SKM-1 treated with dmso at 0.1 percent for 144 hours (cell line): ENCODE results near the gene VPS18.

Experiments
- DNase-seq: peaks from one replicate; lab custom pipeline; 2025; ENCODE audit not compliant: unreplicated experiment; lab: John Stamatoyannopoulos, UW

VPS18 gene

DNA sequence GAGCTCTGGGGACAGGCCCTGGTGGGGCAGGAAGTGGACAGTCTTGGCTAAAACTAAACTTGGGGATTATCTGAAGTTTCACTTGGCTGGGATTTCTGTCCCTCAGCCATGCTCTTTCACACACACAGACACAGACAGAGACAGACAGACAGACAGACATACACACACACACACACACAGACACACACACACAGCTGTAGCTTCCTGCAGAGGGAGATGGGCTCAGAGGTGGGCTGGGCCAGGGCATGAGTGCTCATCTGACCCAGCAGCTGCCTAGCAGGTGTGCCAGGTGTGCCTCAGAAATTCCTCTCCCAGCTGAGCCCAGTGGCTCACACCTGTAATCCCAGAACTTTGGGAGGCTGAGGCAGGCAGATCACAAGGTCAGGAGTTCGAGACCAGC, 23.5 kb upstream of the VPS18 start:
- no peak for DNase-seq

DNA sequence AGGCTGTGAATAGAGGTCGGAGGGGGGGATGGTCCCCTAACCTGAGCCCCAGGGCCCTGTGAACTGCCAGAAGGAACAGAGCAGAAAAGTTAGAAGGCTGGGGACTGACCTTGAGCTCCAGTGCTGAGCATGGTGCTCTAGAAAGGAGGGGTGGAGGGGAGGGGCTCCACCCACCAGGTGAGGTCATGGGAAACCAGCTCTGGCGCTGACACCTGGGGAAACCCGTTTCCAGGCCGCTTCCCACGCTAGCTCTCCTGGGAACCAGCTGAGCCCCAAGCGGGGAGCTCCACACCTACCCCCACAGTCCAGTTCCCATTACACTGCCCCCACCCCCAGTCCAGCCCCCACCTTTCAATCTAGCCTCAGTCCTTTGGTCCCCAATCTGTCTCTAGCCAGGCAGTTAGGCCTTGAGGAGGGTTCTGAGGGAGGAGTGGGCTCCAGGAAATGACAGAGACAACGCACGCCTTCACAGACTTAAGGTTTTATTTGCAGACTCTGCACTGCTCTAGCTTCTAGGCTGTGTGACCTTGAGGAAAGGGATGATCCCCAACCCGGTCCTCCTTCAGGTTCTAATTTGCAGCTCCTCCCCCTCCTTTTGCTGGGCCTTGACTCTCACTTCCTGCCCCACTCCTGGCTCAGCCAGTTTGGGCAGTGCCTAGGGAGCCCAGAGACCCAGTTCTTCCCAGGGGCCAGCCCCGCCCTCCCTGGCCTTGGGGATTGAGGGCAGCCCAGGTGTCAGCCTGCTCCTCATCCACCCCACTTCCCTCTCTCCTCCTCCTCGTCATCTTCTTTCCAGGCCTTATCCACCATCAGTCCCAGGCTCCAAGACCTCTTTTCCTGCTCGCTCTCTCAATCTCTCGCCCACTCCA, 22.3 kb upstream of the VPS18 start:
- DNase-seq, result no peak

- no peak for DNase-seq
These were observed 21.2 kb upstream of the VPS18 start for GRCh38 chr15:40872791-40873693.

DNA sequence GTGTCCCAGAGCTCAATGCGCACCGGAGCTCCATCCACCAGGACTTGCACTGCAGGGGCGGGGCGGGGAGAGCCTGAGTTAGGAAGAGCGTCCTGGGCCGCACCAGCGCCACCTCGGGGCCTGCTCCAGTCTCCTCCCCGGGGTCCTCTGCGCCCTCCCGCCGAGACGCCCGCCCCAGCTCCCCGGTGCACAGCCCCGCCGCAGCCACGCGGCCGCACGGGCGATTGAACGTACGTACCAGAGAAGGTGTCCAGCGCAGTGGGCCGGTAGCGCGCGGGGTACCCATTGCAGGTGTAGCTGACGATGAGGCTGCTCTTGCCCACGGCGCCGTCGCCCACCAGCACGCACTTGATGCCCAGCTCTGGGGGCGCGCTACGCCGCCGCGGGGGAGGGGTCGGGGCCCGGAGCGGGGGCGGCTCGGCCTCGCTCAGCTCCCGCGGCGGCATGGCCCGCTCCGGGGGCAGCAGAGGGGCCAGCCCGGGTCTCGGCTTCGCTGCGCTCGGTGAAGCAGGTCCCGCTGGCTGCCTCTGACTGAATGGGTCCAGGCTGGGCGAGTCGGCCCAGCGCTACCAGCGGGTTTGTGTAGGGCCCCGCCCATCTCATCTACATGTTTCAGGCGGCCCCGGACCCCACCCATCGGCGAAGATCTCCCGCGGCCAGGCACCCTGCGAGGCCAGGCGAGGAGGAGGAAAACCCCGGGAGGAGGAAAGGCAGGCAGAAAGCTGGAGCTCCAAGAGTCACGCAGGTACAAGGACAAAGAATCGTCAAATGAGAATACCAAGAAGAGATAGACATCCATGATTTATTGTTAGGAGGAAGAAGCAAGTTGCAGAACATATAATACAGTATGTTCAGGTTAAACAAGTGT, 20.3 kb upstream of the VPS18 start, which contains the start of gene RHOV:
Gene RHOV (minus strand): TSS at position 541 of the 868 bp plus-strand sequence. CDS start 95 bp downstream, at position 446.
- DNase-seq, result peak; percentile 68

GRCh38 chr15:40875991-40876730, 18.1 kb upstream of the VPS18 start:
- DNase-seq, result no peak

GRCh38 chr15:40877694-40878093, 16.6 kb upstream of the VPS18 start:
- no peak for DNase-seq

- DNase-seq, result no peak
These were observed 15.5 kb upstream of the VPS18 start for GRCh38 chr15:40878785-40879184.

DNA sequence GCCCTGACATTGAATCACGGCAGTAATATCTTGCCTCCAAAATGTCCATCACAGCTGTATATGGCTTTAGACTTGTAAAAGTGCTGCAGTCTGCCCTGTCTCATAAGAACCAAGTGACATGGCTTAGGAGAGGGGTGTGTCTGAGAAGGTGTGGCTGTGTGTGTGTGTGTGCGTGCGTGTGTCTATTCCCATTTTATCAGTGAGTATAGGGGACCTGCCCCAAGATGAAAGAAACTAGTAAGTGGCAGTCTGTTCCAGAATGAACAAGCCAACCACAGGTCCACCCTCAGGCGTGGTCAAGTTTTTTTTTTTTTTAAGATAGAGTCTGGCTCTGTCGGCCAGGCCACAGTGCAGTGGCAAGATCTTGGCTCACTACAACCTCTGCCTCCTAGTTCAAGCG, 14.6 kb upstream of the VPS18 start:
- no peak for DNase-seq

DNA sequence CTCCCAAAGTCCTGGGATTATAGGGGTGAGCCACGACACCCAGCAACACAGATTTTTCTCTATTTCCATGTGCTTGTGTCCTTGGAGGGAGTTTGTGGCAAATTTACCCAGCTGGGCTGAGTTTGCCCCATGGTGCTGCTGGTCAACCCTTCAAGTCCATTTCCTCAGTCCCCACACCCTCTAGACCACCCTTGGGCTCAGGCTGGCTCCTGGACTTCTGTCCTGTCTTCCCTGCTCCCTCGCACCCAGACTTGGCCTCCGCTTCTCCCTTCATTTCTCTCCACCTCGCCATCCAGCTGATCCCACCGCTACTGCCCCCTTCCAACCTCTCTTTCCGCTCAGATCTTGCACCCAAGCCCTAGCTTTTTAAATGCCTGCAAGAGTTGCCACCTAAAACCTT, 12.9 kb upstream of the VPS18 start:
- no peak for DNase-seq

DNA sequence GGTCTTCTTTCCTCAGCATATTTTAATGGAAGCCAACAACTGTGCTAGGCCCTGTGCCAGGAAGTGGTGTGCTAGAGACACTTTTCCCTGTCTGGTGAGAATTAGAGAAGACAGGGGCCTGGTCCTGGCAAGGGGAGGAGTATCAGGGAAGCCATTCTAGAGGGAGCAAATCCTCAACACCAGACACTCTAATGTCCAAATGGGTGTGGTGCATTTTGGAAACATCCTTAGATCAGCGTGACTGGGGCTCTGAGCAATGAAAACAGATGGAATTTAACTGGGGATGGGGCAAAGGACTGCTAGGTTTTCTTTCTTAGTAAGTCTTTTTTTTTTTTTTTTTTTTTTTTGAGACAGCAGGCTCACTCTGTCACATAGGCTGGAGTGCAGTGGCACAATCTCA, 7.7 kb upstream of the VPS18 start:
- DNase-seq, result no peak

GRCh38 chr15:40889112-40889511, 5.1 kb upstream of the VPS18 start:
- DNase-seq, result no peak

- DNase-seq, result no peak
These were observed 3.1 kb upstream of the VPS18 start for GRCh38 chr15:40891138-40891537.

DNA sequence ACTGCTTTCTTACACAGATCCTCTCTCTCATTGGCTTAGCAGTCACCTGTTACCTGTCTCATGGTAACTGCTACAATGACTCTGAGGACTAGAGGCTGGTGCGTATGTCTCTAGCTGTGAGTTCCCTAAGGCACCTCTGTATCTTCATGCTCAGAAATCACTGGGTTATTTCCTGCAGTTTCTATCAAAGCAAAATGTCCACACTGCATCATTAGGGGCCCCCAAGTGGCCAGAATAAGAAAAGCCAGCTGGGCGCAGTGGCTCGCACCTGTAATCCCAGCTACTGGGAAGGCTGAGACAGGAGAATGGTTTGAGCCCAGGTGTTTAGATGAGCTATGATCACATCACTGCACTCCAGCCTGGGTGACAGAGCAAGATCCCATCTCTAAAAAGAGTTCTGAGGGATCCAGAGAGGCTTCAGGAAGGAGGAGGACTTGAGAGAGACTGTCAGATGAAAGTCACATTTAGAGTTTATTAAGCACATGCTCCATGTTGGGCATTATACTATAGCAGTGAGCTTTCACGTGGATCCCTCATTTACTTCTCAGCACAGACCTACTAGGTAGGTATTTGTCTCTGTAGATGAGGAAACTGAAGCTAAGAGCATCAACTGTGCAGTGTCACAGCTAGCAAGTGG, 2.3 kb upstream of the VPS18 start:
- DNase-seq, result peak; percentile 25

DNA sequence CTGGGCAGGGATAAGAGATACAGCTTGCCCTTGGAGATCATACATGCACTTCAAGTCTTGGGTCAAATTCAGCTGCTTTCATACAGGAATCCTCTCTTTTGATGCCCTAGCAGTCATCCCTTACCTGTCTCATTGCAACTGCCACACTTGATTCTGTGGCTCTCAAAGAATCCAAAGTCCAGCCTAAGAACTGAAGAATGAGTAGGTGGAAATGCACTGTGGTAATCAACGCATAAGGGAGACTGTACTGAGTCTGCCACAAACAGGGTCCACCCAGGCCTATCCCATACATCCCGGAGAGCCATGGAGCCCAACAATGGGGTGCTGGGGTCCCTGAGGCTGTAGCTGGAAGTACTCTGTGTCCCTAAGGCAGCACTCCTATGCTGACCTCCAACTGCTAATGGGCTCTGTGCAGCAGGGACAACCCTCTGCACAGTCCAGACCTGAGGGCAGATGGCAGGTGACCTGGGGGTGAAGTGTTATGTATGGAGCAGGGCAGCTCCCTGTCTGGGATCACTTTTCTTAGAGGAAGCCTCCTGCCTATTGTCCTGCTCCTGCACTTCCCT, 1.7 kb upstream of the VPS18 start:
- no peak for DNase-seq

DNA sequence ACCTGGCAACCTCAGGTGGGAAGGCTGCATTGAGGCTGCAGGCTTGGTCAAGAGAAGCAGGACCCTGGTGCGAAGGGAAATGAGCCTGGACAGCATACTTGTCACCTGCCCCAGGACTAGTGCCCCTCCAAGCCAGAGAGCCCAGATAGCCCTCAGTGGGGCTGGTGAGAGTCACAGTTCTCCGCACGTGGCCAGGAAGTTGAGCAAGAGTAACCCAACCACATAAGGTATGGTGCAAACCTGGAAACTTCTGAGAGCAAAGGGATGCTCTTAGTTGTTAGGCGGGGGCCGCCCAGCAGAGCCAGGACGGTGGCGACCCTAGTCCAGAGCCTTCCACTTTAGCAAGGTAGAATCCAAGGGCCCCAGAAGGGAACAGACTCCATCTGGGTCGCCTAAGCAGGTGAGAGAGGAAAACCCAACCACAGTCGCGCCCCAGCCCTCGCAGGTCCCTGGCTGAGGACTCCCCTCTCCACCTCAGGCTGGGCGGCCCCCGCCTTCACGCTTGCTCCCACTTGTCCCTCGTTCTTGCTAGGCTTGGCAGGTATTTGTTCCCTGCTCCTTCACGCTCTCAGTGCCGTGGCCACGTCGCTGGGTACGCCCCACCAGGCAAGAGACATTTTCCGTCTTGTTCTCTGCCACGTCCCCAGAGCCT, 1.1 kb upstream of the VPS18 start:
- DNase-seq, result no peak

GRCh38 chr15:40894681-40895448, 615 bp downstream of the VPS18 start:
- DNase-seq, result peak; percentile 77

DNA sequence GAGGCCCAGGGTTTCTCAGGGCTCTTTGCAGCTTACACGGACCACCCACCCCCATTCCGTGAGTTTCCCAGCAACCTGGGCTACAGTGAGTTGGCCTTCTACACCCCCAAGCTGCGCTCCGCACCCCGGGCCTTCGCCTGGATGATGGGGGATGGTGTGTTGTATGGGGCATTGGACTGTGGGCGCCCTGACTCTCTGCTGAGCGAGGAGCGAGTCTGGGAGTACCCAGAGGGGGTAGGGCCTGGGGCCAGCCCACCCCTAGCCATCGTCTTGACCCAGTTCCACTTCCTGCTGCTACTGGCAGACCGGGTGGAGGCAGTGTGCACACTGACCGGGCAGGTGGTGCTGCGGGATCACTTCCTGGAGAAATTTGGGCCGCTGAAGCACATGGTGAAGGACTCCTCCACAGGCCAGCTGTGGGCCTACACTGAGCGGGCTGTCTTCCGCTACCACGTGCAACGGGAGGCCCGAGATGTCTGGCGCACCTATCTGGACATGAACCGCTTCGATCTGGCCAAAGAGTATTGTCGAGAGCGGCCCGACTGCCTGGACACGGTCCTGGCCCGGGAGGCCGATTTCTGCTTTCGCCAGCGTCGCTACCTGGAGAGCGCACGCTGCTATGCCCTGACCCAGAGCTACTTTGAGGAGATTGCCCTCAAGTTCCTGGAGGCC, 5.4 kb downstream of the VPS18 start:
- no peak for DNase-seq
